Activated B cell treated with CpG ODN at 0.5 μM for 24 hours (primary cell): ENCODE results near the gene LCE2D. TPM values are rescaled to one million over a fixed set of nuclear protein-coding genes. Genes with fewer than 3 reads are reported as not detected.

Experiments used
- ATAC-seq: fragments of 200-7000 bp; cut with Tn5 transposase; one replicate; pipeline ENCODE4 v1.10.0; 2021; ENCODE audit warnings: low read depth, mild to moderate bottlenecking, moderate library complexity
- CTCF ChIA-PET: fragments of 350-600 bp; sonication (Branson Sonifier 250); formaldehyde crosslinking; loops from one replicate; lab custom pipeline; 2021; ENCODE audit warnings: antibody characterized with exemption; lab: Charles Lee
- POLR2A ChIA-PET: fragments of 350-600 bp; sonication (Branson Sonifier 250); formaldehyde crosslinking; loops from one replicate; lab custom pipeline; 2021; ENCODE audit warnings: antibody characterized with exemption; lab: Charles Lee
- DNase-seq: peaks from one replicate; pipeline ENCODE4 v3.0.0; 2022
- H3K27ac Mint-ChIP-seq: one replicate; pipeline ENCODE4 v1.8.0; 2020; ENCODE audit warnings: mixed read lengths
- H3K27me3 Mint-ChIP-seq: one replicate; pipeline ENCODE4 v1.8.0; 2021; ENCODE audit warnings: mixed read lengths
- H3K36me3 Mint-ChIP-seq: one replicate; pipeline ENCODE4 v1.8.0; 2021; ENCODE audit warnings: low read depth, mixed read lengths
- H3K4me1 Mint-ChIP-seq: one replicate; pipeline ENCODE4 v1.8.0; 2021; ENCODE audit warnings: mixed read lengths
- H3K4me3 Mint-ChIP-seq: one replicate; pipeline ENCODE4 v1.8.0; 2020; ENCODE audit warnings: mild to moderate bottlenecking, mixed read lengths
- H3K9me3 Mint-ChIP-seq: one replicate; pipeline ENCODE4 v1.8.0; 2020; ENCODE audit warnings: mixed read lengths
- intact Hi-C: fragments of 100-400 bp; cut with micrococcal nuclease; formaldehyde crosslinking; loops from one replicate; pipeline ENCODE4 v1.15.1; 2024
- total RNA-seq: library from RNA; stranded (reverse); gene quantifications from 2 replicates; pipeline ENCODE4 v1.2.3, GENCODE V29; 2022
- TF ChIP-seq, protein P1 (sequence below): fragments of 200-600 bp; IDR thresholded peaks from one replicate; pipeline ENCODE4 v1.8.0; 2022; ENCODE audit warnings: antibody characterized with exemption, mild to moderate bottlenecking

Gene LCE2D, protein sequence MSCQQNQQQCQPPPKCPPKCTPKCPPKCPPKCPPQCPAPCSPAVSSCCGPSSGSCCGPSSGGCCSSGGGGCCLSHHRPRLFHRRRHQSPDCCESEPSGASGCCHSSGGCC
- total RNA-seq, result not detected in 2 replicates

DNA sequence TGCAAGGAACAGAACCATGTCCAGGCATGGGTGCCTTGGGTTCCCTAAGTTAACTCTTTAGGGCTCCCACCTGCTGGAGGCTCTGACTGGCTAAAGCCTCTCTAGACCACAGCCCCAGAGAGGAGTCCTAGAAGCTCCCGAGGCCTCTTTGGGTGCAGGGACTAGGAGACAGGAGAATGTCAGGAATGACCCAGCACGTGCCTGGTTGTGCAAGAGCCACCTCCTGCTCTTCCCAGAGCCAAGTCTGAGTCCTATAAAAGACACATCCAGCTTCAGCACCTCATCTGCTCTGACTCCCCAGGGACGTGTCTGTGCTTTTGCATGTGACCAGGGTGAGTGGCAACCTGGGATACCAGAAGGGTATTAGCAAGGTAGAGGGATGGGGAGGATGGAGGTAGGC, at the start of gene LCE2D:
TSS of gene LCE2D (plus strand) at position 283 of the 400 bp plus-strand sequence. CDS start 726 bp downstream, outside the sequence.
- no peaks in the 10 kb centered on the region for H3K36me3 Mint-ChIP-seq
- no peaks in the 10 kb centered on the region for H3K9me3 Mint-ChIP-seq
- no peak within 1 kb of the TSS for H3K4me3 Mint-ChIP-seq
- TF ChIP-seq, protein P1, sequence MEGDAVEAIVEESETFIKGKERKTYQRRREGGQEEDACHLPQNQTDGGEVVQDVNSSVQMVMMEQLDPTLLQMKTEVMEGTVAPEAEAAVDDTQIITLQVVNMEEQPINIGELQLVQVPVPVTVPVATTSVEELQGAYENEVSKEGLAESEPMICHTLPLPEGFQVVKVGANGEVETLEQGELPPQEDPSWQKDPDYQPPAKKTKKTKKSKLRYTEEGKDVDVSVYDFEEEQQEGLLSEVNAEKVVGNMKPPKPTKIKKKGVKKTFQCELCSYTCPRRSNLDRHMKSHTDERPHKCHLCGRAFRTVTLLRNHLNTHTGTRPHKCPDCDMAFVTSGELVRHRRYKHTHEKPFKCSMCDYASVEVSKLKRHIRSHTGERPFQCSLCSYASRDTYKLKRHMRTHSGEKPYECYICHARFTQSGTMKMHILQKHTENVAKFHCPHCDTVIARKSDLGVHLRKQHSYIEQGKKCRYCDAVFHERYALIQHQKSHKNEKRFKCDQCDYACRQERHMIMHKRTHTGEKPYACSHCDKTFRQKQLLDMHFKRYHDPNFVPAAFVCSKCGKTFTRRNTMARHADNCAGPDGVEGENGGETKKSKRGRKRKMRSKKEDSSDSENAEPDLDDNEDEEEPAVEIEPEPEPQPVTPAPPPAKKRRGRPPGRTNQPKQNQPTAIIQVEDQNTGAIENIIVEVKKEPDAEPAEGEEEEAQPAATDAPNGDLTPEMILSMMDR, result no peak
- peaks cover 22% of the 10 kb centered on the region for H3K27me3 Mint-ChIP-seq
- no peaks in the 10 kb centered on the region for H3K4me1 Mint-ChIP-seq
- H3K27ac Mint-ChIP-seq, result no peak within 1 kb of the TSS
- intact Hi-C loops, result no loop called here
- ChIA-PET POLR2A (no interaction called here), CTCF (interaction anchor here (1.5 kb wide), 1 partner anchor 9 kb away, joined by 4 read pairs; no protein-coding TSS in a partner anchor)
- DNase-seq (no peak), ATAC-seq (no peak)

DNA sequence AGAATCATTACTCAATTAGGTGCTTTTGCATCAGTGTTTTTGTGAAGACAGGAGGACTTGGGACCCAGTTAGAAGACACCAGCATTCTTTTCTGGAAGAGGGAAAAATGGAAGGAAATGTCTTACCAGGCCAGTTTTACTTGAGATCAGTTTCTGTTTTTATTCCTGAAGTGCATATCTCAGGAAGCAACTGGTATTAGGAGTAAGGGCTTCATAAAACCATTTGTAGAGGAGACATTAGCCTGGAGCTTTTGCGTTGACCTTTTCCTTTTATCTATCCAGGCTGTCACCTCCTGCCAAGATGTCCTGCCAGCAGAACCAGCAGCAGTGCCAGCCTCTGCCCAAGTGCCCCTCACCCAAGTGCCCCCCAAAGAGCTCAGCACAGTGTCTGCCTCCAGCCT, 49.7 kb upstream of the LCE2D start, which contains the start of gene LCE3B:
TSS of gene LCE3B (plus strand) at position 301 of the 400 bp plus-strand sequence. CDS start at position 301, 0 bp downstream.
- intact Hi-C loops, result no loop called here
- ChIA-PET CTCF (no interaction called here), POLR2A (no interaction called here)
- ATAC-seq (no peak), DNase-seq (no peak)
- H3K27me3 Mint-ChIP-seq, result no peaks in the 10 kb centered on the region
- H3K27ac Mint-ChIP-seq, result no peak within 1 kb of the TSS
- TF ChIP-seq, protein P1, result no peak
- no peaks in the 10 kb centered on the region for H3K36me3 Mint-ChIP-seq
- peaks cover 6% of the 10 kb centered on the region for H3K9me3 Mint-ChIP-seq
- no peaks in the 10 kb centered on the region for H3K4me1 Mint-ChIP-seq
- no peak within 1 kb of the TSS for H3K4me3 Mint-ChIP-seq

DNA sequence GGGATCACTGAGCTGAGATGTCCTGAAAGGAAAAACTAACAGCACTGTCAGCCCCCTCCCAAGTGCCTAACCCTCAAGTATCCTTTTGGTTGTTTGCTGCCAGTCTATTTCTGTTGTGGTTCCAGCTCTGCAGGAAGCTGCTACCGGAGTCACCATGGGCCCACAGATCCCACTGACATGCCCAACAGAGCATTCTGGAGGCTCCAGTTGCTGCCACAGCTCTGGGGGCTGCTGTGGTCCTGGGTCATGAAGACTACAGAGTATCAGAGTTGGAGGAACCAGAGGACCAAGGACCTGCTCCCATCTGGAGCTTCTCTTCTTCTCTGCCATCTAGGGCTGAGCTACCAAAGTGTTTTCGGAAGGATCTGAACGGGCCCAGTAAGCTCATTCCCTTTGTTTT, 41.2 kb upstream of the LCE2D start:
- intact Hi-C loops, result no loop called here
- CTCF ChIA-PET, result no interaction called here
- no peak overlapping the region for H3K27ac Mint-ChIP-seq
- DNase-seq, result no peak
- no peak for ATAC-seq
- no peaks in the 10 kb centered on the region for H3K36me3 Mint-ChIP-seq
- no peak overlapping the region for H3K4me3 Mint-ChIP-seq
- H3K9me3 Mint-ChIP-seq, result peaks cover 18% of the 10 kb centered on the region
- TF ChIP-seq, protein P1, result no peak
- POLR2A ChIA-PET, result no interaction called here
- H3K27me3 Mint-ChIP-seq, result peaks cover 12% of the 10 kb centered on the region
- no peaks in the 10 kb centered on the region for H3K4me1 Mint-ChIP-seq

DNA sequence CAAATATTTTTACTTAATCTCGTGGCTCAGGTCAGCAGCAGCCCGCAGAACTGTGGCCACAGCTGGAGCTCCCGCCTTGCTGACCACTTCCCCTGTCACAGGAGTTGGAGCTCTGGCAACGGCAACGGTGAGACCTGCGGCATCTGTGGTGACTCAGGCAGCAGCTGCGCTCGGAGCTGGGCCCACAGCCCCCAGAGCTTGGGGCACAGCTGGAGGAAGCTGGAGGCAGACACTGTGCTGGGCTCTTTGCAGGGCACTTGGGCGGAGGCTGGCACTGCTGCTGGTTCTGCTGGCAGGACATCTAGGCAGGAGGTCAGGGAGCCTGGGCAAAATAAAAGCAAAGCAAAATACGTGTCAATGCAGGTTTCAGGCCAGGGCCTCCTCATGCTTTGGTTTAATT, 40.4 kb upstream of the LCE2D start, which contains the start of gene LCE3A:
TSS of gene LCE3A (minus strand) at position 301 of the 400 bp plus-strand sequence. CDS start at position 301, 0 bp downstream.
- ChIA-PET CTCF (no interaction called here), POLR2A (no interaction called here)
- H3K27ac Mint-ChIP-seq, result no peak within 1 kb of the TSS
- H3K4me1 Mint-ChIP-seq, result no peaks in the 10 kb centered on the region
- TF ChIP-seq, protein P1, result no peak
- H3K9me3 Mint-ChIP-seq, result peaks cover 14% of the 10 kb centered on the region
- no peak within 1 kb of the TSS for H3K4me3 Mint-ChIP-seq
- intact Hi-C loops, result no loop called here
- H3K36me3 Mint-ChIP-seq, result no peaks in the 10 kb centered on the region
- ATAC-seq (no peak), DNase-seq (no peak)
- H3K27me3 Mint-ChIP-seq, result peaks cover 14% of the 10 kb centered on the region

DNA sequence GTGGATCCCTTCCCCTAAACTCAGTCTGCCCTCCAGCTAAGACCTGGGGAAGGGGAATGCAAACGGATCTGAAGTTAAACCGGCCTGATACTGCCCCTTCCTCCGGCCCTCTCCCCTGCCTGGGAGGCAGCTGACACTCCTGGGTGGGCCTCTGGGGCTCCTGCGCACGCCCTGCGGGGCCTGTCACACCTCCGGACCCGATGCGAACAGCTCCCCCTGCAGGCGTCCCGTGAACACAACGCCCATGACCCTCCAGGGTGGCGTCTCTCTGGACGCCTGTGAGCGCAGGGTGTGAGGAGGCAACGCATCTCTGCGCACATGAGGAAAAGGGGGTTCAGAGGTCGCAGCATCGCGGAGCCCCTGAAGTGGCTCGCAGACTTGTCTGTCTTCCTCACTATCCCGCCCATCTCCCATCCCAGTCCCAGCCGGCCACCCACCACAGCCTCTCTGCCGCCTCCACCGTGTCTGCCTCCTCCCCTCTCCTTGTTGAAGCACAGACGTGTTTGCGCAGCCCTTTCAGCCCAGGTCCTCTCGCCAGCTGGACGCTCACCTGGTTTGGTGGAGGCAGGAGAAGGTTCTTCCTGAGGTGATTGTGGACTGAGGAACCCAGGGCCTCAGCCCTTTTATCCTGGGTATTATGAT, 39.9 kb upstream of the LCE2D start:
- TF ChIP-seq, protein P1, result no peak
- intact Hi-C loops, result no loop called here
- Mint-ChIP-seq H3K27ac (no peak overlapping the region), H3K4me1 (no peaks in the 10 kb centered on the region), H3K9me3 (peaks cover 14% of the 10 kb centered on the region), H3K4me3 (no peak overlapping the region), H3K27me3 (peaks cover 16% of the 10 kb centered on the region), H3K36me3 (no peaks in the 10 kb centered on the region)
- CTCF ChIA-PET, result no interaction called here
- DNase-seq, result no peak
- POLR2A ChIA-PET, result no interaction called here
- ATAC-seq, result no peak
